Activated CD4-positive, CD25-positive, alpha-beta regulatory T cell treated with anti-CD3 and anti-CD28 coated beads, Interleukin-2, amount 50 U/mL, for 72 hours (primary cell): ENCODE results near the gene OSBPL6.
"Not testable (repeated sequence)": the region's sequence is repeated elsewhere in the genome, so short reads cannot be mapped to it uniquely, and the experiment has no call there.

Experiments used
- DNase-seq: peaks from one replicate; pipeline ENCODE4 v3.0.0; 2021

OSBPL6 gene

DNA sequence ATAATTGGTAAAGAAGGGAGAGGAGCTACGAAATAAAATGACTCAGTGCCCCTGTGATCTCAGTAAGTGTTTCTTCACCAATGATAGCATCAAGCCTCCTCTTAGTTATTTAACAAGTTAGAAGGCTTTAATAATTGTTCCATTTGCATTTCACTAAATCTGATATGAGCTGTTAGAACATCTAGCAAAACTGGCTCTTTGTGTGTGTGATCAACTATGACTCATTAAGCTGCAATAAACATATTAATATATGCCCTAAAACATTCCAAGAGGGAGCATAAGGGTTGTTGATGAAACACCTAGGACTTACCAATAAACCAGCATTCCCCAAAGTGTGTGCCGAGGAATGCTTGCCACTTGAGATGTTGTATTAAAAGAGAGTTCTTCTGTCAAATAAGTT, 115.2 kb downstream of the OSBPL6 start:
- no peak for DNase-seq

DNA sequence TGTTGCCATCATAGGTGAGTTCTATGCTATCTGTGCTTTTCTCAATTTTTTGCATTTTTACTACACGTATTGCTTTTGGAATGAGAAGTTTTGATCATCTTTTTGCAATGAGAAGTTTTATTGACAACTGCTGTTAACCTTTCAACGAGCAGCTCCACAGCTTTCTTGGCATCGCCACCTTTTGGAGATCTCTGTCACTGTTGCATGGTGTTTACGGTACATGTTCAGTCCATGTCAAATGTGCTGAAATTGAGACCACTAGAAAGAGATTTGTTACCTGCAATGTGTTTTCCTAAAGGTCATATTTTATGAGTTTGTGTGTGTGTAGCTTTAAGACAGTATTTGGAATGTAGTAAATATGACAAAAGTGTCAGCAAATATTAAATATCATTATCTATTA, 120.8 kb downstream of the OSBPL6 start:
- no peak for DNase-seq

DNA sequence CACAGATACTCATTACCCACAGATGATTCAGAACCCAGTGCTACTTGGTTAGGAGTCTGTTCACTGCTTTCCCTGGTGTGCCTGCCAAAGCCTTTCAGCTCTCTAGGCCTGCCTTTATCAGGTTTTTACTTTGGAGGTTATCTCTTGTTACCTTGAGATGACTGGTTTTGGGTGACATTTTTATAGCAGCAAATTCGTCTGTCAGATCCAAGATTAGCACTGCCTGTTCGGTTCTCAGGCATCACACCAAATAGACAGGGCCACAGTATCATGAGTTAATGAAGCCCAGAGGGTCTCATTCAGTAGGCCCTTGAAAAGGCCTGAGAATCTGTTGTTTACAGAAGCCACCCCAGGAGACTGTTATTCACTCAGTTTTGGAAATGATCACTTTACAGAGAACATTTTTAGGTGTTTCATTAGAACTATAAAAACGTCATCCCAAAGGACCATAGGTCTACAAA, 121.2 kb downstream of the OSBPL6 start:
- no peak for DNase-seq

DNA sequence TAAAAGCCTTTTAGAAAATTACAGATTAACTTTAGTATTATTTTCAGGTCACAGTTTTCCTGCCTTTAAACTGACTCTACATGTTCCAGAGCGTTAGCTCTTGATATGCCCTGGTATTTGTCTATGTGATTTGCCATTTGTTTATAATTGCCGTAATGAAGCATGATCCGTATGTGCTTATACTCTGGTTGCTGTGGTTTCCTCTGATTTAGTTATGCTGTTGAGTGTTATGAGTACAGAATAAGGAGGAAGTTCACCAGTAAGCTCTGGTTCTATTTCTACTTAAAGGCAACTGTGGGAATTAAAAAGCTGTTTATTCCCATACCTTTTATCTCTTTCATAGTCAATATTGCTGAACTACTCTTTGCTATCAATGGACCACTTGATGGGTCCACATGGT, 123.5 kb downstream of the OSBPL6 start:
- no peak for DNase-seq

DNA sequence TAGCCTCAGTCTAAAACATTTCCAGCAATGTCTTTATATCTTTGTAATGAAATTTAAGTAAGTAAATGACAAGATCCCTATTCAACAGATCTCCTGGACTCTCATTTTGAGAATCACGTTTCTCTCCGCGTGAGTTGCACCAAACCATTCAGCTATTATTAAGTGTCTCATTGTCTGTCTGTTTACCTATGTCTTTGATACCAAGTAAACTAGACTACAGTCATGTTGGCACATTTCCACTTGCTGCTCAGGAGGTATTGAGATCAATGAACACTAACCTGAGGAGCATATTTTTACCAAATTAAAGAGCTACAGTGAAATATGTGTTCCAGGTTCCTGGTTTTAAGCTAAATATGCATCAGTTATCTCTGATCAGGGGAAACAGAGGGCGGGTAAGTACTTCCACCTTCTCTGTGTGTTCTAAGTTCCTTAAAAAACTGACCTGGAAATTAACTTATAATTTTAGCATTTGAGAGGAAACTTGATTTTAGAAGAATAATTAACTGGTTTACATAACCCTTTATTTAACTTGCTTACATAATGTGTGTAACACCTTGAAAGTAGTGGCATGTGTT, 125.8 kb downstream of the OSBPL6 start:
- no peak for DNase-seq

DNA sequence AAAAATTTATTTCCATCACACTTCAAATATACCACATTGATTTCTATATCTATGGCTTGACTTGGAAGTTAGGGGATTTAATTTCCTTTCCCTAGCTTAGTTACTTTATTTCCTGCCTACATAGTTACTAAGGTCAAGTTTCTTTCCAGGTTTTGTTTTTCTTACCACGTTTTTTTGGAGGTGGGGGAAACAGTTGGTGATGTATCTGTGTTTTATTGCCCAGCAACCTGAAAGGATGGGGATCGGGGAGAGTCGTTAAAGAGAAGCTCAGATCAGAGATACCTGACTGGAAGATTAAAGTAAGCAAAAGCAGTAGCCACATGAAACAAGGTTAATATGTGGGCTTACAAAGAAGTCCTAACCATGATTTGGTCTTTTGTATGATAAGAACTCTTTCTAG, 127.8 kb downstream of the OSBPL6 start:
- no peak for DNase-seq

DNA sequence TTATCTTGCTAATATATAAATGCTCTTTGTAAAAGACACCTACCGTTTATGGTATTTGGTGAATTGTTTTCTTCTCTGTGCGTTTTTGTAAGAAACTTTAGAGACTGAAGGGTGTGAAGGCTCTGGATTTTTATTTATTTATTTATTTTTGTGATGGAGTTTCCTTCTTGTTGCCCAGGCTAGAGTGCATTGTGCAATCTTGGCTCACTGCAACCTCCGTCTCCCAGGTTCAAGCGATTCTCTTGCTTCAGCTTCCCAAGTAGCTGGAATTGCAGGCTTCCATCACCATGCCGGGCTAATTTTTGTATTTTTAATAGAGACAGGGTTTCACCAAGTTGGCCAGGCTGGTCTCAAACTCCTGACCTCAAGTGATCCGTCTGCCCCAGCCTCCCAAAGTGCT, 129.0 kb downstream of the OSBPL6 start:
- not testable (repeated sequence) for DNase-seq

DNA sequence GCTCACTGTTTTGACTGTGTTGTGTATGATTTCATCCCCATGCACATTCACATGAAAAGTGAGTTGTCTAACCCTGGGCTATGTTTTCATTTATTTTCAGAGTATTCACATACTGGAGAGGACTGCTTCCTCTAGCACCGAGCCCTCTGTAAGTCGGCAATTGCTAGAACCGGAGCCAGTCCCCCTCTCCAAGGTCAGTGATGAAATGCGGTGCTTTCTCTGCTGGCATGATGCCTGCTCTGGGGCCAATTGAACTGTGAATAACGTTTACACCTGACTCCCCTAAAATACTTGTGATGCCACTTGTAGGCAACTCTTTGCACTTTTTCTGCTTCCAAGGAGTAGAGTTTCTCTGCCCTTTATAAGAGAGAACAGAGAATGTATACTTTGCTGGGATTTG, 129.8 kb downstream of the OSBPL6 start:
- no peak for DNase-seq

DNA sequence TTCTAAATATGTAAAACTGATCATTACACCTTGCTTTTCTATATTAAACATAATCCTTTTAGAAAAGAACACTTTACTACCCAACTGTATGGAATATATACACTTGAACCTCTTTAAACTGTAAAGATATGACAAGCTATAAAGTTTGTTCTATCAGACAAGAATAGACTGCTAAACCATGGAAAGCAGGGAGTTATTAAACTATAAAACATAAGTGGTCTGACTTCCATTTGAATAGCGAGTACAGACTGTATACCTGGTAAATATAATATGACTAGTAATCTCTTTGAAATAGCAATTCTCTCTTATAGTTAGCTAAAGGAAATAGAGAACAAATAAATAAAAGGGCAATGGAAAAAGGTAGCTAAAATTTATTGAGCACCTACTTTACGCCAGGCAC, 131.0 kb downstream of the OSBPL6 start:
- DNase-seq, result no peak

DNA sequence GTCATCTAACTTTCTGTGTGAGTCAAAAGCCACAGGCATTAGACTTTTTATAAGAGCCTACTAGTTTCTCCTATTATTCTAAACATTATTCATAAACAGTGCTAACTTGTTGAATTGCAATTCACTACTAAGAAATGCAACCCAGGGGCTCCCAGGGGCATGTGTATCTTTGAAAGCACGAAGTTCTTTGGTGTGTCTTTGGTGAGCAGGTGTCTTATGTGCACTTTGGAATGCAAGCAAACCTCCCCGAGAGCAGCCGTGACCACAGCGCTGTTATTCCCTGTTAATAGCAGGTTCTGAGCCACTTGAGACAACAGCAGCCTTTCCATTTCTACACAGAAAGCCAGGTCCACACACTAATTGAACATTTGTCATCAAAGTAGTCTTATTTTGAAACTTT, 133.2 kb downstream of the OSBPL6 start:
- no peak for DNase-seq

DNA sequence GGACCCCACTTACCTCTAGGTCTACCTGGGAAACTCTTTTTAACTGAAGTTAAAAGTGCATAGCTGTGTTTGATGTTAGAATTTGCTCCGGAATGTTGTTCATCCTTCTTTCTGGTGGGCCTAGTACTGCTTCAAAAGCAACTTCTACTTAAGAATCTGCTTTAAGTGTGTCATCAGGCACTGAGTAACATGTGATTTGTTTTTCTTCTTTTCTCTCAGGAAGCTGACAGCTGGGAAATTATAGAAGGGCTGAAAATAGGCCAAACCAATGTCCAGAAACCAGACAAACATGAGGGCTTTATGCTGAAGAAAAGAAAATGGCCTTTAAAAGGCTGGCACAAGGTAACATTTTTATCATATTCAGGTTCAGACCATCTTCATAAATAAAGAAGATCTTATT, 133.7 kb downstream of the OSBPL6 start:
- no peak for DNase-seq

DNA sequence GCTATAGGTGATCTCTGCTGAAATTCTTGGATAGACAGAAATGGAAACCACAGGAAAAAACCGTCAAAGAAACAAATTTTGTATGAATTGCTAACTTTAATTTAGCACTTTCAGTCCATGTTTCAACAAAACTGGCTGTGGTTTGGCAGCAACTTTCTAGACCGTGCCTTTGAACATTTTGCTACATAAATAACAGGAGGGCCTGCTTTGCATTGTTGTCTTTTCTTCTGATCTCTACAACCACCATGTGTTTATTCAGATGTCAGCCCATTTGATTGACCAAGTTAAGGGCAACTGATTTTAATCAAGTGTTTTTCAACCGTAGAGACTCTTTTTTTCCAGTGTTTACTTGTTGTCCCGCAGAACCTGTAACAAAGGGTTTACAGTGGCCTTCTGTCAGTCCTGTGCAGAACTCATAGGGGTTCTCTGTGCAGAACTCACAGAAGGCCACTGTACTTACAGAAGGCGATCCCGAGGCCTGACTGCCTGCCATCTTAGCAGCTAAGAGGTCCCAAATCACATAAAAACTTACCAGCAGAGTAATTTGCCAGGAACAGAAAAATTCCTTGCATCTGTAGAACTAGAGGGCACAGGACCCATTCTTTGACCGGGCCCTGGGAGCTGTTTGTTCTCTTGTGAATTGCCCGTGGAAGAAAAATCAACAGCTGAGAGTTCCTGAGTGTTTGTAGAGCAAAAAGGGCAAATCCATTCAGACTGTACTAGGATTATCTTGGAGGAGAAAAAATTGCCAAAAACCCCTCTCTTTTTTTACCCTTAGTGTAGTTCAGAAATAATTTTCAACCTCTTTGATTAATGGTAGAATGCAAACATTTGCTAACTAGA, 136.1 kb downstream of the OSBPL6 start:
- no peak for DNase-seq

DNA sequence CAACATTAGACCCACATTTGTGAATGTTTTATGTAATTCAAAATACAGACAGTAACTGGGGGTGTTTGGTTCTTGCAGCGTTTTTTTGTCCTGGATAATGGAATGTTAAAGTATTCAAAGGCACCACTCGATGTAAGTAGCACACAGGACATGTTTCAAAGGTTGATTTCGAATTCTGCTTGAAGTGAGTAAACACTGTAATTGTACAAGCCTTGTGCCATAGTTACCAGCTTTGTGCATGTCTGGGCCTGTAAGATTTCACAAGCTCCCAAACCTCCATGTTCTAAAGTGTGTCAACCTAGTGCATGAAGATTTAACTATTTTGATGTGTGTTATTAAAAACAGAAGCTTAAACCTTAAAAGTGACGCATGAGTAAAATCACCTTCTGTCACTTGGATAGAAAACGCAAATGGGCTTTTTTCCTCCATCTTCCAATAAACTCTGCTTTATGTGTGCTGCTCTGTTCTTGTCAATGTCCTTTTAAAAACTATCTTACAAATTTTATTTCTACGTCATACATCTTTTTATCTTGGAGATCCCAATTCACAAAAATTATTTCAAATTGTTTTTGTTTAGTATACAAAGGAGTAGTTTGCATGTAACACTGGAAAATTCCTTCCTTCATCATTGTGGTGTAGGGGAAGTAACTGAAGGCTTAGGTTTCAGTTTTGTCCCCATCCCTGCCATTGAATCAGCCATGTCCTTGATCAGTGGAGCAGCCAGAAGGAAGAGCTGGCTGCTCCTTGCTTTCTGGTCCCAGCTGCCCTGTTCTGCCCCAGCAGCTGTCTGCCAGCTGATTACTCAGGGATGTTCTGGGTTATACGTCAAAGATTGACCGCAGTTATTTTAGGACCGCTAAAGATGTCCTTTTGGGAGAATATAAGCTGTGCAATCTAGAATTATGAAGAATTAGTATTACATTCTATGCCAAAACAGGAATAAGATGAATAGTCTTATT, 137.4 kb downstream of the OSBPL6 start:
- no peak for DNase-seq

DNA sequence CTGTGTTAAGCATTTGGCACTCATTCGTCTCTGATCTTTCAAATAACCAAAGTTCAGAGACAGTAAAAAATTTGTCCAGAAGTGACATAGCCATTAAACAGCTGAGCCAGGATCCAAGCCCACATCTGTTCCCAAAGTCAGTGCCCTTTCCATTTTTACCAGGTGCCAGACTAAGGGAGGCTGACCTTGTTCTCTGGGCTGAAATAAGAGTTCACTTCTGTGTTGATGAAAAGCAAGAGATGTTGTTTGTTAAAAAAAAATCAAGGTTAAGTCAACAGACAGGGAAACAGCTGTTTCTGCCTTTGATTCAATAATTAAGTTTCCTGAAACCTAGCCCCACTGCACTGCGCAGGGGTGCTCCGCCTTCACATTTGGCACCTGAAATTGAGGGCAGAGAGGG, 139.5 kb downstream of the OSBPL6 start:
- no peak for DNase-seq

DNA sequence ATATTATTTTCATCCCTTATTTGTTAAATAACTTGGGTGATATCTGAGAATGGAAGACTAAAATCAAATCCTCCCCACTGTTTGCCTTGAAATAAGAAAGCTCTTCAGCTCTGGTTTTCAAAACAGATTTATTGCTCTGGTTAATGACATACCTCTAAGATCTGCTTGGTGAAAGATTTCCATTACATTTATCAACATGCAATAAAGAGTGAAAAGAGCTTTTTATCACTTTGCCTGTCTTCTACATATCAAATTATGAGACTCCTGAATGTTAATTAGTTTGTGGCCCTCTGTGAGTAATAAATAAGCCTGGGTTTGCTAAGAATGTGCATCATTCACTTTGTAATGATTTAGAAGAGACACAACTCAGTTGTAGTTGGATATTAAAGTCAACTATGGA, 140.9 kb downstream of the OSBPL6 start:
- DNase-seq, result no peak

DNA sequence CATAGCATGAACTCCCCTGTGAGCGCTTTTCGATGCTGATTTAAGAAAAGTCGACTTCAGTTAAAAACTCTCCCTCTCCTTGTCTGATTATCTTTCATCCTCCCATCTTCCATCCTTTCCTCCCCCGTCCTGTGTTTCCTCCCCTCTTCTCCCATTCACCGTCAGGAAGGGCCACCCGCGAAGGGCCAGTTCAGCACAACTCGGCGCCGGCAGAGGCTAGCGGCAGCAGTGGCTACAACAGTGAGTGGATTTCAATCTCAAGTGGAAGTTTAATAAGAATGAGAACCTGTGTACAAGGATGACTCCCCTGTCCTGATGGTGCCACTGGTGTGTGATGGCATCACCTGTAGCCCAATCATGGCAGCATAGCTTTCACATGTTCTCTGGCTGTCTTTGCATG, 149.8 kb downstream of the OSBPL6 start:
- DNase-seq, result no peak

DNA sequence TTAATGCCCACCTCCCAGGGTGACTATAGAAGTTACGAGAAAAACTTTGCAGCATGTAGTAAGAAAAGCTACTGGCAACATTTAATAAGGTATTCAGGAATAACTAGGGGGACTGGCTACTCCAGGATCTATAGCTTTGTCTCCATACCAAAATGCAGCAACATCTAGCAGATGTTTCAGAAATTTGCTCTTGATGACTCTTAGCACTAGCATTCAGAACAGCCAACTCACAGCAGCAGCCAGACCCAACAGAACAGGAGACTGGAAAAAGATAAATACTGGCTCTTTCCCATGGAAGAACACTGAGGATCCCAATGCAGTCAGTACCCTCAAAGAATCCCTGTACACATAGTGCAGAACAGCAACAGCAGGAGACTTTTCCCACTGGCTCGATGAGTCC, 151.6 kb downstream of the OSBPL6 start:
- DNase-seq, result no peak

DNA sequence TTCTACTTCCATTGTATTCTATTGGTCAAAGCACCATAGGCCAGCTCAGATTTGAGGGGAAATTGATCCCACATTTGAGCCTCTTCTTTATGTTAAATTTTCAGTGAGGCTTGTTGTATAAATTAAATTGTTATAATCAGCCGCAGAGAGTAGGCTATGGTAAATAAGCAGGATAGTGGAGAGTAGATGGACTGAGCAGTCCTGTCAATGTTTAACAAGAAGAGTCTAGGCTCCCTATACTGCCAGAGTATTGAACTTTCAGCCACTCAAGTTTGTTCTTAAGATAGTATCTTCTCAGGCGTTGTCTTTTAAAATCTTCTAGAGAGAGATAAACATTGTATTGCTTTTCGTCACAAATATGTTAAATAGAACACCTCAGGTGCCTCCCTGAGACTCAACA, 155.7 kb downstream of the OSBPL6 start:
- DNase-seq, result no peak

DNA sequence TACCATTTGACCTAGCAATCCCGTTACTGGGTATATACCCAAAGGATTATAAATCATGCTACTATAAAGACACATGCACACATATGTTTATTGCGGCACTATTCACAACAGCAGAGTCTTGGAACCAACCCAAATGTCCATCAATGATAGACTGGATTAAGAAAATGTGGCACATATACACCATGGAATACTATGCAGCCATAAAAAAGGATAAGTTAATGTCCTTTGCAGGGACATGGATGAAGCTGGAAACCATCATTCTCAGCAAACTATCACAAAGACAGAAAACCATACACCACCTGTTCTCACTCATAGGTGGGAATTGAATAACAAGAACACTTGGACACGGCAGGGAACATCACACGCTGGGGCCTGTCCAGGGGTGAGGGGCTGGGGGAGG, 163.4 kb downstream of the OSBPL6 start:
- not testable (repeated sequence) for DNase-seq

DNA sequence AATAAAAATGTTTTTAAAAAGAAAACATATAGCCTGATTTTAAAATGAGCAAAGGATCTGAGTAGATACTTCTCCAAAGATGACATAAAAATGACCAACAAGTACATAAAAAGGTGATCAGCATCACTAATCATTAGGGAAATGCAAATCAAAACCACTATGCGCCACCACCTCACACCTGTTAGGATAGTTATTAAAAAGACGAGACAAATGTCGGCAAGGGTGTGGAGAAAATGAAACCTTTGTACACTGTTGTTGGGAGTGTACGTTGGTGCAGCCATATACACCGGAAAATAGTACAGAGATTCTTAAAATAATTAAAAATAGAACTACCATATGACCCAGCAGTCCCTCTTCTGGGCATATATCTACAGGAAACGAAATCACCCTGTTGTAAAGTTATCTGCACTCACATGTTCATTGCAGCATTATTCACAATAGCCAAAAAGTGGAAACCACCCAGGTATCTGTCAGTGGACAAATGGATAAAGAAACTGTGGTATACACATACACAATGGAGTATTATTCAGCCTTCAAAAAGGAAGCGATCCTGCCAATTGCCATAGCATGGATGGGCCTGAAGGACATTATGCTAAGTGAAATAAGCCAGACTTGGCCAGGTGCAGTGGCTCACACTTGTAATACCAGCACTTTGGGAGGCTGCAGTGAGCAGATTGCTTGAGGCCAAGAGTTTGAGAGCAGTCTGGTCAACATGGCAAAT, 165.0 kb downstream of the OSBPL6 start:
- DNase-seq, result no peak

DNA sequence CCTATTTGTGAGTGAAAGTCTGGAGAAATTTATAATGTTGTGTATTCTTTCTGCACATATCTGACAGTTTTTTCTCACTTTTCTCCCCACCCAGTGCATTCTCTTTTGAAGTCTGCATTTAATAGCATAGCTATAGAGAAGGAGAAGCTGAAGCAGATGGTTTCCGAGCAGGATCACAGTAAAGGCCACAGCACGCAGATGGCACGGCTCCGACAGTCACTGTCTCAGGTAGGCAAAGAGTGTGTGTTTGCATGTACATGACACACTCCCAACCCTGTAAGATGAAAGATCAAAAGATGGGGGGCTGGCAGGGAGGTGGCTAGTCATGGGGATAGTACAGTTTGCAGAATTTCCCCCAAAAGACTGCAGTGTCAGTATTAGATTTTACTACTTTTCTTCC, 167.3 kb downstream of the OSBPL6 start:
- no peak for DNase-seq

DNA sequence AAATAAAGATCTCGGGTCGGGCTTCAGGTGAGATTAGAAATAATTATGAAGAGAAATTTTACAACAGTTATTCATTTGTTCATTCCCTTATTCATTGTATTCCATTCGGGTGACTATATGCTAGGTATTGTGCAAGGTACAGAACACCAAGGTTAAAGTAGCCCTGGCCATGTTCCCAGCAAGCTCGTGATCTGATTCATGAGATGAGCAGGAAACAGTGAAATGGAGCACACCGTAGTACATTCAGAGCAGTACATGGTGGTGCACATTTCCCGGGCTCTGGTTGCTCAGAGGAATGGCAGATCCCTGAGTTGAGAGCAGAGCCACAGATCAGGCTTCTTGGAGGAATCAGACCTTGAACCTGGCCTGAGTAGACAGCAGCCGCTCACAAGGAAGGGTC, 168.9 kb downstream of the OSBPL6 start:
- DNase-seq, result no peak

DNA sequence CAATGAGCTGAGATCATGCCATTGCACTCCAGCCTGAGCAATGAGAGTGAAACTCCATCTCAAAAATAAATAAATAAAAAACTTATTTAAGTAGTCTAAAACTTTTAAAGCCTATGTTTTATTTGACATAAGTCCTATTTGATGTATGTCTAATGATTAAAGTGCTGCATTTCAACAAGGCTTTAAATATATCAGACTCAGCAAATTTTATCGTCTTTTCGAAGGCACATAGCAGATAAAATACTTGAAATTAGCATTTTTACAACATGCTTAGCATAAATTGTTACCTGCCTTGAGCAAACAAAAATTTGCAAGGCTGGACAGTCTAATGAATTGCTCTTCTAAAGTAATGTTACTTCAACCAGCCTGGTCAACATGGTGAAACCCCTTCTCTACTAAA, 170.8 kb downstream of the OSBPL6 start:
- DNase-seq, result no peak
